Panc1 (cell line): ENCODE measurements around the gene ST7L.

ENCODE experiments used
- POLR2AphosphoS5 ChIP-seq: IDR thresholded peaks from 2 replicates; pipeline ENCODE4 v1.6.1; 2012; ENCODE audit warnings: mild to moderate bottlenecking, low read depth, low read length, moderate library complexity
- SIN3A ChIP-seq: IDR thresholded peaks from 2 replicates; pipeline ENCODE4 v1.6.1; 2012; ENCODE audit warnings: low read depth, mild to moderate bottlenecking, low read length, moderate library complexity, borderline replicate concordance; ENCODE audit not compliant: insufficient read depth
- TF ChIP-seq, protein P1 (sequence below): fragments of 450-650 bp; IDR thresholded peaks from 2 replicates; pipeline ENCODE4 v1.5.1; 2017; ENCODE audit warnings: mild to moderate bottlenecking
- TF ChIP-seq, protein P2 (sequence below), 2 experiments: IDR thresholded peaks; 2 replicates each; pipeline ENCODE4 v1.6.1; 2011 to 2012; ENCODE audit warnings: low read depth in 2 of 2, control low read depth in 1 of 2, low read length in 1 of 2, mild to moderate bottlenecking in 1 of 2, moderate library complexity in 1 of 2; ENCODE audit not compliant: insufficient read depth in 1 of 2

DNA sequence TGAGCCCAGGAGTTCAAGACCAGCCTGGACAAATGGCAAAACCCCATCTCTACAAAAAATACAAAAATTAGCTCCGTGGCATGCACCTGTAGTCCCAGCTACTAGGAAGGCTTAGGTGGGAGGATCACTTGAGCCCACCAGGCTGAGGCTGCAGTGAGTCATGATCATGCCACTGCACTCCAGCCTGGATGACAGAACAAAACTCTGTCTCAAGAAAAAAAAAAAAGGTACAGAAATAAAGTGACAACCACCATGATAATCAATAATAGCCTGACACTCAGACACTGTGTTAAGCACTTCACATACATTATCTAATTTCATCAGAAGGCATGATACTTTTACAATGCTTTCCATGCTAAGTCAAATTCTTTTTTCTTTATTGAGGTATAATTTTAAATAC is 53.1 kb downstream of the ST7L start:
- TF ChIP-seq, protein P1, sequence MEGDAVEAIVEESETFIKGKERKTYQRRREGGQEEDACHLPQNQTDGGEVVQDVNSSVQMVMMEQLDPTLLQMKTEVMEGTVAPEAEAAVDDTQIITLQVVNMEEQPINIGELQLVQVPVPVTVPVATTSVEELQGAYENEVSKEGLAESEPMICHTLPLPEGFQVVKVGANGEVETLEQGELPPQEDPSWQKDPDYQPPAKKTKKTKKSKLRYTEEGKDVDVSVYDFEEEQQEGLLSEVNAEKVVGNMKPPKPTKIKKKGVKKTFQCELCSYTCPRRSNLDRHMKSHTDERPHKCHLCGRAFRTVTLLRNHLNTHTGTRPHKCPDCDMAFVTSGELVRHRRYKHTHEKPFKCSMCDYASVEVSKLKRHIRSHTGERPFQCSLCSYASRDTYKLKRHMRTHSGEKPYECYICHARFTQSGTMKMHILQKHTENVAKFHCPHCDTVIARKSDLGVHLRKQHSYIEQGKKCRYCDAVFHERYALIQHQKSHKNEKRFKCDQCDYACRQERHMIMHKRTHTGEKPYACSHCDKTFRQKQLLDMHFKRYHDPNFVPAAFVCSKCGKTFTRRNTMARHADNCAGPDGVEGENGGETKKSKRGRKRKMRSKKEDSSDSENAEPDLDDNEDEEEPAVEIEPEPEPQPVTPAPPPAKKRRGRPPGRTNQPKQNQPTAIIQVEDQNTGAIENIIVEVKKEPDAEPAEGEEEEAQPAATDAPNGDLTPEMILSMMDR = no peak
- TF ChIP-seq, protein P2, sequence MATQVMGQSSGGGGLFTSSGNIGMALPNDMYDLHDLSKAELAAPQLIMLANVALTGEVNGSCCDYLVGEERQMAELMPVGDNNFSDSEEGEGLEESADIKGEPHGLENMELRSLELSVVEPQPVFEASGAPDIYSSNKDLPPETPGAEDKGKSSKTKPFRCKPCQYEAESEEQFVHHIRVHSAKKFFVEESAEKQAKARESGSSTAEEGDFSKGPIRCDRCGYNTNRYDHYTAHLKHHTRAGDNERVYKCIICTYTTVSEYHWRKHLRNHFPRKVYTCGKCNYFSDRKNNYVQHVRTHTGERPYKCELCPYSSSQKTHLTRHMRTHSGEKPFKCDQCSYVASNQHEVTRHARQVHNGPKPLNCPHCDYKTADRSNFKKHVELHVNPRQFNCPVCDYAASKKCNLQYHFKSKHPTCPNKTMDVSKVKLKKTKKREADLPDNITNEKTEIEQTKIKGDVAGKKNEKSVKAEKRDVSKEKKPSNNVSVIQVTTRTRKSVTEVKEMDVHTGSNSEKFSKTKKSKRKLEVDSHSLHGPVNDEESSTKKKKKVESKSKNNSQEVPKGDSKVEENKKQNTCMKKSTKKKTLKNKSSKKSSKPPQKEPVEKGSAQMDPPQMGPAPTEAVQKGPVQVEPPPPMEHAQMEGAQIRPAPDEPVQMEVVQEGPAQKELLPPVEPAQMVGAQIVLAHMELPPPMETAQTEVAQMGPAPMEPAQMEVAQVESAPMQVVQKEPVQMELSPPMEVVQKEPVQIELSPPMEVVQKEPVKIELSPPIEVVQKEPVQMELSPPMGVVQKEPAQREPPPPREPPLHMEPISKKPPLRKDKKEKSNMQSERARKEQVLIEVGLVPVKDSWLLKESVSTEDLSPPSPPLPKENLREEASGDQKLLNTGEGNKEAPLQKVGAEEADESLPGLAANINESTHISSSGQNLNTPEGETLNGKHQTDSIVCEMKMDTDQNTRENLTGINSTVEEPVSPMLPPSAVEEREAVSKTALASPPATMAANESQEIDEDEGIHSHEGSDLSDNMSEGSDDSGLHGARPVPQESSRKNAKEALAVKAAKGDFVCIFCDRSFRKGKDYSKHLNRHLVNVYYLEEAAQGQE (IDR thresholded peaks at IDR 0.05; ENCODE audit: insufficient read depth in 1 of 2, low read depth in 2 of 2, low read length in 1 of 2) = no peak
- TF ChIP-seq POLR2AphosphoS5 (no peak), SIN3A (no peak)
